ENCODE data around the gene KLHL17.
A peak's percentile ranks its signal among the peaks of the same experiment; 100 is the strongest.

Gene KLHL17

GRCh38 chr1:918353-918752 is 42.0 kb upstream of the KLHL17 start:
- Histone ChIP-seq H4K91ac (ENCODE audit: low read depth, low read length) (no peak overlapping the region), H3K9ac (ENCODE audit: low read length) (no peak overlapping the region), H3K27ac (ENCODE audit: low read depth, low read length) (no peak overlapping the region), H3K79me2 (ENCODE audit: control insufficient read depth, insufficient read depth, low read length, poor library complexity) (no peaks in the 10 kb centered on the region), H2BK5ac (ENCODE audit: low read depth, low read length, poor library complexity) (no peak overlapping the region), H2BK120ac (ENCODE audit: insufficient read depth, low read length, poor library complexity) (no peak overlapping the region), H3K23ac (ENCODE audit: low read length) (no peak overlapping the region), H3K36me3 (ENCODE audit: control insufficient read depth in 1 of 2, insufficient read depth in 2 of 2, low read length in 2 of 2) (peaks cover 4 to 5% of the 10 kb centered on the region in 2 experiments), H4K12ac (ENCODE audit: low read depth, low read length) (no peak overlapping the region), H3K9me3 (ENCODE audit: insufficient read depth, low read depth, low read length) (peaks cover 12% of the 10 kb centered on the region), H3K4me2 (ENCODE audit: low read length) (no peak overlapping the region), H3K4ac (ENCODE audit: low read depth, low read length) (no peak overlapping the region), H3K27me3 (ENCODE audit: insufficient read depth, low read length) (no peaks in the 10 kb centered on the region), H2AFZ (ENCODE audit: insufficient read depth, low read length, poor library complexity) (no peak overlapping the region), H3K79me1 (ENCODE audit: low read length) (no peaks in the 10 kb centered on the region), H3K14ac (ENCODE audit: low read length) (no peak overlapping the region), H4K8ac (ENCODE audit: low read depth, low read length) (no peak overlapping the region), H3K18ac (ENCODE audit: low read length) (no peak overlapping the region), H3K4me1 (ENCODE audit: control insufficient read depth in 1 of 2, insufficient read depth in 2 of 2, low read length in 2 of 2) (peaks cover 19 to 25% of the 10 kb centered on the region in 2 experiments), H2AK5ac (ENCODE audit: low read length) (no peak overlapping the region), H2BK12ac (ENCODE audit: low read length) (no peak overlapping the region), H3K4me3 (ENCODE audit: low read depth, low read length) (no peak overlapping the region)
- no CpG with 5 or more reads among the region's 15 CpGs for WGBS (ENCODE audit: extremely low coverage, insufficient coverage, insufficient read length)
- no peak for DNase-seq

- Histone ChIP-seq H3K79me2 (ENCODE audit: control insufficient read depth, insufficient read depth, low read length, poor library complexity) (no peaks in the 10 kb centered on the region), H3K4me1 (ENCODE audit: control insufficient read depth in 1 of 2, insufficient read depth in 2 of 2, low read length in 2 of 2) (peaks cover 21 to 27% of the 10 kb centered on the region in 2 experiments), H2BK120ac (ENCODE audit: insufficient read depth, low read length, poor library complexity) (no peak overlapping the region)
Observed at GRCh38 chr1:918843-919242, 41.5 kb upstream of the KLHL17 start.

GRCh38 chr1:919271-919872 is 41.0 kb upstream of the KLHL17 start:
- Histone ChIP-seq H3K79me2 (ENCODE audit: control insufficient read depth, insufficient read depth, low read length, poor library complexity) (no peaks in the 10 kb centered on the region), H4K12ac (ENCODE audit: low read depth, low read length) (no peak overlapping the region), H4K91ac (ENCODE audit: low read depth, low read length) (no peak overlapping the region), H2BK12ac (ENCODE audit: low read length) (no peak overlapping the region), H2BK120ac (ENCODE audit: insufficient read depth, low read length, poor library complexity) (no peak overlapping the region), H2AFZ (ENCODE audit: insufficient read depth, low read length, poor library complexity) (no peak overlapping the region), H3K4me2 (ENCODE audit: low read length) (no peak overlapping the region), H3K4ac (ENCODE audit: low read depth, low read length) (no peak overlapping the region), H3K27me3 (ENCODE audit: insufficient read depth, low read length) (no peaks in the 10 kb centered on the region), H3K36me3 (ENCODE audit: control insufficient read depth in 1 of 2, insufficient read depth in 2 of 2, low read length in 2 of 2) (peaks cover 4 to 5% of the 10 kb centered on the region in 2 experiments), H3K79me1 (ENCODE audit: low read length) (peaks cover 4% of the 10 kb centered on the region), H3K27ac (ENCODE audit: low read depth, low read length) (no peak overlapping the region), H3K9me3 (ENCODE audit: insufficient read depth, low read depth, low read length) (peaks cover 12% of the 10 kb centered on the region), H3K18ac (ENCODE audit: low read length) (no peak overlapping the region), H2BK5ac (ENCODE audit: low read depth, low read length, poor library complexity) (no peak overlapping the region), H3K23ac (ENCODE audit: low read length) (no peak overlapping the region), H3K4me1 (ENCODE audit: control insufficient read depth in 1 of 2, insufficient read depth in 2 of 2, low read length in 2 of 2) (peaks cover 21 to 27% of the 10 kb centered on the region in 2 experiments), H3K9ac (ENCODE audit: low read length) (no peak overlapping the region), H3K14ac (ENCODE audit: low read length) (no peak overlapping the region), H3K4me3 (ENCODE audit: low read depth, low read length) (no peak overlapping the region), H4K8ac (ENCODE audit: low read depth, low read length) (no peak overlapping the region), H2AK5ac (ENCODE audit: low read length) (no peak overlapping the region)
- DNase-seq, result no peak
- no CpG with 5 or more reads among the region's 29 CpGs for WGBS (ENCODE audit: extremely low coverage, insufficient coverage, insufficient read length)

More at GRCh38 chr1:918843-919242, 41.5 kb upstream of the KLHL17 start:
- no peak overlapping the region for H3K4me3 ChIP-seq (ENCODE audit: low read depth, low read length)
- no peaks in the 10 kb centered on the region for H3K27me3 ChIP-seq (ENCODE audit: insufficient read depth, low read length)
- no peak overlapping the region for H2AK5ac ChIP-seq (ENCODE audit: low read length)
- H3K9me3 ChIP-seq (ENCODE audit: insufficient read depth, low read depth, low read length), result peaks cover 12% of the 10 kb centered on the region
- H3K9ac ChIP-seq (ENCODE audit: low read length), result no peak overlapping the region
- H3K79me1 ChIP-seq (ENCODE audit: low read length), result peaks cover 2% of the 10 kb centered on the region
- H2BK12ac ChIP-seq (ENCODE audit: low read length), result no peak overlapping the region
- no peak overlapping the region for H4K12ac ChIP-seq (ENCODE audit: low read depth, low read length)
- H3K36me3 ChIP-seq (ENCODE audit: control insufficient read depth in 1 of 2, insufficient read depth in 2 of 2, low read length in 2 of 2), result peaks cover 4 to 5% of the 10 kb centered on the region in 2 experiments
- H2BK5ac ChIP-seq (ENCODE audit: low read depth, low read length, poor library complexity), result no peak overlapping the region
- H4K91ac ChIP-seq (ENCODE audit: low read depth, low read length), result no peak overlapping the region
- no peak overlapping the region for H3K4me2 ChIP-seq (ENCODE audit: low read length)
- no peak overlapping the region for H3K23ac ChIP-seq (ENCODE audit: low read length)
- H4K8ac ChIP-seq (ENCODE audit: low read depth, low read length), result no peak overlapping the region
- no peak overlapping the region for H3K4ac ChIP-seq (ENCODE audit: low read depth, low read length)
- no CpG with 5 or more reads among the region's 6 CpGs for WGBS (ENCODE audit: extremely low coverage, insufficient coverage, insufficient read length)
- H3K27ac ChIP-seq (ENCODE audit: low read depth, low read length), result no peak overlapping the region
- H3K14ac ChIP-seq (ENCODE audit: low read length), result no peak overlapping the region
- no peak for DNase-seq
- H2AFZ ChIP-seq (ENCODE audit: insufficient read depth, low read length, poor library complexity), result no peak overlapping the region
- H3K18ac ChIP-seq (ENCODE audit: low read length), result no peak overlapping the region

GRCh38 chr1:920010-920409 is 40.4 kb upstream of the KLHL17 start:
- Histone ChIP-seq H2BK5ac (ENCODE audit: low read depth, low read length, poor library complexity) (no peak overlapping the region), H3K4me1 (ENCODE audit: control insufficient read depth in 1 of 2, insufficient read depth in 2 of 2, low read length in 2 of 2) (peaks cover 21 to 29% of the 10 kb centered on the region in 2 experiments), H4K12ac (ENCODE audit: low read depth, low read length) (no peak overlapping the region), H3K18ac (ENCODE audit: low read length) (no peak overlapping the region), H3K79me1 (ENCODE audit: low read length) (peaks cover 9% of the 10 kb centered on the region), H3K27me3 (ENCODE audit: insufficient read depth, low read length) (peaks cover 5% of the 10 kb centered on the region), H3K79me2 (ENCODE audit: control insufficient read depth, insufficient read depth, low read length, poor library complexity) (peaks cover 3% of the 10 kb centered on the region), H4K8ac (ENCODE audit: low read depth, low read length) (no peak overlapping the region), H4K91ac (ENCODE audit: low read depth, low read length) (peak overlapping the region; percentile 1), H2BK12ac (ENCODE audit: low read length) (peak overlapping the region; percentile 8), H3K4me2 (ENCODE audit: low read length) (no peak overlapping the region), H3K4me3 (ENCODE audit: low read depth, low read length) (no peak overlapping the region), H2AFZ (ENCODE audit: insufficient read depth, low read length, poor library complexity) (no peak overlapping the region), H3K27ac (ENCODE audit: low read depth, low read length) (no peak overlapping the region), H2AK5ac (ENCODE audit: low read length) (no peak overlapping the region), H3K23ac (ENCODE audit: low read length) (no peak overlapping the region), H3K4ac (ENCODE audit: low read depth, low read length) (no peak overlapping the region), H3K9me3 (ENCODE audit: insufficient read depth, low read depth, low read length) (peaks cover 12% of the 10 kb centered on the region), H2BK120ac (ENCODE audit: insufficient read depth, low read length, poor library complexity) (no peak overlapping the region), H3K36me3 (ENCODE audit: control insufficient read depth in 1 of 2, insufficient read depth in 2 of 2, low read length in 2 of 2) (peaks cover 4 to 5% of the 10 kb centered on the region in 2 experiments), H3K9ac (ENCODE audit: low read length) (no peak overlapping the region), H3K14ac (ENCODE audit: low read length) (no peak overlapping the region)
- WGBS (ENCODE audit: extremely low coverage, insufficient coverage, insufficient read length), result no CpG with 5 or more reads among the region's 23 CpGs
- no peak for DNase-seq

All from trophoblast cell (in vitro differentiated cells and primary cell).